Subcutaneous adipose tissue (tissue), 4 donors: ENCODE data around the gene NFKB2. TPM values are rescaled to one million over a fixed set of nuclear protein-coding genes. Genes with fewer than 3 reads are reported as not detected.

Experiments
- total RNA-seq, 4 donors: library from RNA; depleted of rRNA; stranded (reverse); fragments of >200 nt; gene quantifications; one replicate each; pipeline ENCODE4 v1.1.0, GENCODE V29; 2016
- TF ChIP-seq, protein P1 (sequence below): fragments of 450-650 bp; IDR thresholded peaks from one replicate; pipeline ENCODE4 v1.5.1; 2016; ENCODE audit warnings: low read depth, mild to moderate bottlenecking, control low read depth, antibody characterized with exemption, moderate library complexity

NFKB2 gene
- total RNA-seq, 4 donors from 2014 or later = 7.7 to 20.3 (median 12.4) TPM

DNA sequence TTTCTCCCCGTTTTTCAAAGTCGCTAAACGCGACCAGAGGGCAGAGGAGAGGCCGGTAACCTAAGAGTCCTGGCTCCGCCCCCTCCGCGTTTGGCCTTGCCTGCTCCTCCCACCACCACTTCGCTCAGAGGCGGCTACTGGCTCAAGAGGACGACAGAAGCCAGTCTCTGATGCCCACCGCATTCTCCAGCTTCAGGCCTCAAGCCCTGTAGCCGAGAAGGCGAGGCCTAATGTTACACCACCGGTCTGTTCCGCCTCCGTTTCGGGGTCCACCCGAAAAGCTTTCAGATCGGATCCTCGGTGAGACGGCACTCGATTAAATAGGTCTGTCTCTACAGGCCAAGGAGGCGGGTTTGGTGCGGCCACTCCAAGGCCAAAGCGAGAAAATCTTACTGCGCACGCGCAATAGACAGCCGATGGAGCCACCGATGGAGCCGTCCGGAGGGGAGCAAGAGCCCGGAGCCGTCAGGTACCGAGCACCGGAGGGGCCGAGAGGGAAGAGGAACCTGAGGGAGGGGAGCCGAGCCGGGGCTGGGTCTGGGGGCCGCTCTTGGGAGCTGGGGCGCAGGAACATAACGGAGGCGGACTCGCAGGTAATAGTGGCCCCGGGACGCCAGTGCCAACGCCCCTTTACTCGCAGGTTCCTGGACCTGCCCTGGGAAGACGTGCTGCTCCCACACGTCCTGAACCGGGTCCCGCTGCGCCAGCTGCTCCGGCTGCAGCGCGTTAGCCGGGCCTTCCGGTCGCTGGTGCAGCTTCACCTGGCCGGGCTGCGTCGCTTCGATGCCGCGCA, 25.4 kb downstream of the NFKB2 start, which contains the start of gene FBXL15:
FBXL15 (plus strand) TSS at position 123 of the 793 bp plus-strand sequence; CDS start at position 417, 294 bp downstream.
- TF ChIP-seq, protein P1, sequence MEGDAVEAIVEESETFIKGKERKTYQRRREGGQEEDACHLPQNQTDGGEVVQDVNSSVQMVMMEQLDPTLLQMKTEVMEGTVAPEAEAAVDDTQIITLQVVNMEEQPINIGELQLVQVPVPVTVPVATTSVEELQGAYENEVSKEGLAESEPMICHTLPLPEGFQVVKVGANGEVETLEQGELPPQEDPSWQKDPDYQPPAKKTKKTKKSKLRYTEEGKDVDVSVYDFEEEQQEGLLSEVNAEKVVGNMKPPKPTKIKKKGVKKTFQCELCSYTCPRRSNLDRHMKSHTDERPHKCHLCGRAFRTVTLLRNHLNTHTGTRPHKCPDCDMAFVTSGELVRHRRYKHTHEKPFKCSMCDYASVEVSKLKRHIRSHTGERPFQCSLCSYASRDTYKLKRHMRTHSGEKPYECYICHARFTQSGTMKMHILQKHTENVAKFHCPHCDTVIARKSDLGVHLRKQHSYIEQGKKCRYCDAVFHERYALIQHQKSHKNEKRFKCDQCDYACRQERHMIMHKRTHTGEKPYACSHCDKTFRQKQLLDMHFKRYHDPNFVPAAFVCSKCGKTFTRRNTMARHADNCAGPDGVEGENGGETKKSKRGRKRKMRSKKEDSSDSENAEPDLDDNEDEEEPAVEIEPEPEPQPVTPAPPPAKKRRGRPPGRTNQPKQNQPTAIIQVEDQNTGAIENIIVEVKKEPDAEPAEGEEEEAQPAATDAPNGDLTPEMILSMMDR = no peak

DNA sequence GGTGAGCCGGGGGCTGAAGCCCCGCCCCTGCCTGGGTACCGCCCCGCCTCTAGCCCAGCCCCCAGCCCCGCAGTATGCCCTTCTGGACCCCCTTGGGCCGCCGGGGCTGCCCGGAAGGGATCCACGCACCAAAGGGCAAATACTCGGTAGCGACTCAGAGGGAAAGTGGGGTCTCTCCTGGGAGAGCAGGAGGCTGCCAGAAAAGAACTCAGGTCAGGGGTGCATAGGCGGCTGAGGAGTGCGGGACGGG, 25.9 kb downstream of the NFKB2 start:
- TF ChIP-seq, protein P1 = no peak

DNA sequence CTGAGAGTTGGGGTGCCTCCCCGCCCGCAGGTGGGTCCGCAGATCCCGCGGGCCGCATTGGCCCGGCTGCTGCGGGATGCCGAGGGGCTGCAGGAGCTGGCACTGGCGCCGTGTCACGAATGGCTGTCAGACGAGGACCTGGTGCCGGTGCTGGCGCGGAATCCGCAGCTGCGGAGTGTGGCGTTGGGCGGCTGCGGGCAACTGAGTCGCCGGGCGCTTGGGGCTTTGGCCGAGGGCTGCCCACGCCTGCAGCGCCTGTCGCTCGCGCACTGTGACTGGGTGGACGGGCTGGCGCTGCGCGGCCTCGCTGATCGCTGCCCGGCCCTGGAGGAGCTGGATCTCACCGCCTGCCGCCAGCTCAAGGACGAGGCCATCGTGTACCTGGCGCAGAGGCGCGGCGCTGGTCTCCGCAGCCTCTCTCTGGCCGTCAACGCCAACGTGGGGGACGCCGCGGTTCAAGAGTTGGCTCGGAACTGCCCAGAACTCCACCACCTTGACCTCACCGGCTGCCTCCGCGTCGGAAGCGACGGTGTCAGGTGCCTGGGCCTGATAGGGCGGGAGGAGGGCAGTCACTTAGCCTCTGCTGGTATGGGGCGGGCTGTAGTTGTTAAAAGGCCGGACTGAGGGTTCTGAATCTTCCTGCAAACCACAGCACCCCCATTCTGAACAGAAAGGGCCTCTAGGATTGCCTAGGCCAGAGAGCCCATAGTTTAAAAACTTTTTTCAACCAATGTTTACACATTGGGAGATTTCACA, 26.4 kb downstream of the NFKB2 start:
- TF ChIP-seq, protein P1 = no peak

DNA sequence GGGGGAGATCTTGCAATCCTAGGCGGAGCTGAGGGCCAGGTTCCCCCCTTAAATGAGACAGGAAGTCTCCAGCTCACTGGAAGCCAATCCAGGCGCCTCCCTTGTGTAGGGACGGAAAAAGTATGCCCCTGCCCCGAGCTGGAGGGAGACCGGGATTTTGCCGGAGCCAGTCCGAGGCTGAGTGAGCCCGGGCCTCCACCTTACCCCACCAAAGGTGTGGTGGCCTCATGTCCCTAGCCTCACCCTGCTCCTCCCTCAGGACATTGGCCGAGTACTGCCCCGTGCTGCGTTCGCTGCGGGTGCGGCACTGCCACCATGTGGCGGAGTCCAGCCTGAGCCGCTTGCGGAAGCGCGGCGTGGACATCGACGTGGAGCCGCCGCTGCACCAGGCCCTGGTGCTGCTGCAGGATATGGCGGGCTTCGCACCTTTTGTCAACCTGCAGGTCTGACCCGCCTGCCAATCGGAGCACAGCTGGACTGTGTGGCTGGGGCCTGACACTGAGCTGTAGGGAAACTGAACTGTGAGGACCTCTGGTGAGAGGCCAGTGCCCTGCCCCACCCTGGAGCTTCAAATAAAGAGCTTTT, 27.1 kb downstream of the NFKB2 start:
- TF ChIP-seq, protein P1 = no peak

DNA sequence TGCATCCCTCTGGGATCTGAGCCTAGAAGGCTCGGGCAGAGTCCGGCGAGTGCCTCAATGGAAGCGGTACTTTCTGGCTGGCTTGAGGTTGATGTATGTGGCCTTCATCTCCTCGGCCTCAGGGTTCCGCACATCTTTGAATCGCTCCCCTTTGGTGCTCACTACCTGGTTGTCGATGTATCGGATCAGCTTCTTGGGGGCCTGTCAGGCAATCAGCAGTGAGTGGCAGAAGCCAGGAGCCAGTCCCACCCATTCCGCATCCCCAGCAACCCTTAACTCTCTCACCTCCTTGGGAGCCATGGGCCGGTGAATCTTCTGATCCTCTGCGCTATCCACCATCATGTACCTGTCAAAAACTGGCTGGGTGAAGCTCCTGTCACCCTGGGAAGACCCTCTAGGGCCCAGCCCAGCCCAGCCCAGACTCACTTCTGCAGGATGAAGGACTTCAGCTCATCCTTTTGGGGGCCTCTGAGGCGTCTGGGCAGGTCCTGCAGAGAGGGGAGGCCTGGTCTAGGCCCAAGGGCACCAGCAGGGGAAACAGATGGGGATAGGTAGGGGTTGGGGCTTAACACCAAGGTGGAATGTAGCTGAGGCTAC, 28.0 kb downstream of the NFKB2 start:
- TF ChIP-seq, protein P1 = no peak

DNA sequence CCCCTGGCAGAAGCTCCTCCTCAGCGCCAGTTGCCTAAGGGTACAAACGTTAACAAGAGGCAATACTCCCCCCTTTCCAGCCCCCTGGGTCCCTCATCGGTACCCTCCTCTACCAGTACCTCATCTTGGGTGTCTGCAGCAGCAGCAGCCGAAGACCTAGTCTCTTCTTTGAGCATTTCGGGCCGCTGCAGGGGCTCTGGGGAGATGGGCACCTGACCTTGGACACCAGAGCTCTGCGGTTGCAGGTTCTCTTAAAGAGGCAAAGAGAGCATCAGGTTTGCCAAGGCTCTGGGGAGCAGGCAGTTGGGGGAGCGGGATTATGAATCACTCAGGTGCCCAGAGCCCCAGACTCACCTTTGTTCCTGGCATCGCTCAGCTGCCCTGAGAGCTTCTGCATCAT, 28.6 kb downstream of the NFKB2 start:
- TF ChIP-seq, protein P1 = no peak

DNA sequence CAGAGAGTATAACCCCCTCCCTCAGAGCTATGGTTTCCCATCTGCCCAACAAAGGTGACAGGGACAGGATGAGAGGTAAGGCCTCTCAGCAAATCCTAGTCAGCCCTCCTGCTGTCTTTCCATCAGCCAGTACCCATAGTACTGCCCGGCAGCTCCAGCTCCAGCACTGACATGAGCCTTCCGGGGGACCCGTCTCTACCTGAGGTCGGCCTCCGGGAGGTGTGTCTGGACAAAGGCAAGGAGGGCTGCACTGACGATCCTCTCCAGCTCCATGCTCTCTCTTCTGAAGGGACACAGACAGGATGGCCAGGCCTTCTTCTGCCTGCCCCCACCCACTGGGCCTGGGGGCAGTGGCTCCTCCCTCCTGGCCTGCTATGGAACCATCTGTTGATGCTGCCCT, 29.4 kb downstream of the NFKB2 start:
- TF ChIP-seq, protein P1 = no peak
